Ascending aorta (tissue), 2 donors: Measurements from ENCODE around the gene NAA50. TPM values are rescaled to one million over a fixed set of nuclear protein-coding genes. Genes with fewer than 3 reads are reported as not detected.

Source experiments
- DNase-seq, 2 donors: peaks; one replicate each; pipeline ENCODE4 v3.0.0-alpha.2; 2019; ENCODE audit warnings: low spot score in 2 of 2
- H3K27ac ChIP-seq, 2 donors: fragments of 200-600 bp; sonication (generic); one replicate each; pipeline ENCODE4 v1.5.1; 2016 to 2017; ENCODE audit warnings: mild to moderate bottlenecking in 1 of 2
- H3K27me3 ChIP-seq: fragments of 200-600 bp; sonication (generic); one replicate; pipeline ENCODE4 v1.5.1; 2017
- H3K36me3 ChIP-seq, 2 donors: fragments of 200-600 bp; sonication (generic); one replicate each; pipeline ENCODE4 v1.5.1; 2016
- H3K4me1 ChIP-seq, 2 donors: fragments of 200-600 bp; sonication (generic); one replicate each; pipeline ENCODE4 v1.5.1; 2016 to 2017; ENCODE audit warnings: mild to moderate bottlenecking in 1 of 2
- H3K4me3 ChIP-seq, 2 donors: fragments of 200-600 bp; sonication (generic); one replicate each; pipeline ENCODE4 v1.5.1; 2016 to 2017; ENCODE audit warnings: mild to moderate bottlenecking in 1 of 2
- H3K9me3 ChIP-seq, 2 donors: fragments of 200-600 bp; sonication (generic); one replicate each; pipeline ENCODE4 v1.5.1; 2016
- intact Hi-C: fragments of 100-400 bp; cut with DNase I; formaldehyde crosslinking; loops from one replicate; pipeline ENCODE4 v1.15.1; 2023
- total RNA-seq: library from RNA; depleted of rRNA; stranded (reverse); fragments of >200 nt; gene quantifications from one replicate; pipeline ENCODE4 v1.1.0, GENCODE V29; 2016
- TF ChIP-seq, protein P1 (sequence below), 3 experiments: fragments of 200-600 bp in 2 of 3; fragments of 450-650 bp in 1 of 3; sonication (generic) in 2 of 3; IDR thresholded peaks; one replicate each; pipeline ENCODE4 v1.5.1; 2016 to 2019; ENCODE audit warnings: antibody characterized with exemption in 3 of 3, mild to moderate bottlenecking in 1 of 3, moderate library complexity in 1 of 3

The NAA50 gene
- total RNA-seq, 1 donor from 2014 or later: 56.0 TPM

DNA sequence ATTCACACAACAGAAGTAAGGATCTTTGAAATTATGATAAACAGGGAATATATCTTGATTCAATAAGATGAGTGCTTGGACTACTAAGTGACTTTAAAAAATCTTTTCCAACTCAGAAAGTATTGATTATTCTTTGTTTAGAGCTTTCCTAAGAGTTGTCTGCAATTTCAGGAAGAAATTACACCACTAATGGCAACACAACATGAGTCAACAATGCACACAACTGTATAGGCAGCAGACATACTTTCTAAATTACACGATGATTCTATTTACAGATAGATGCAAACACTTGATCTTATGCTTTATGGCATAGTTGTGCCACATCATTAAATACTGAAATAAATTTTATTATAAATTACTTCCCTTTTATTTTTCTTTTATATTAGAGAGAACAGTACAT lies 4.4 kb downstream of the NAA50 start:
- Histone ChIP-seq H3K27ac (no peak overlapping the region), H3K4me3 (no peak overlapping the region), H3K4me1 (peaks cover 6 to 18% of the 10 kb centered on the region in 2 donors), H3K36me3 (no peaks in the 10 kb centered on the region), H3K9me3 (no peaks in the 10 kb centered on the region), H3K27me3 (no peaks in the 10 kb centered on the region)
- no peak for DNase-seq
- TF ChIP-seq, protein P1, sequence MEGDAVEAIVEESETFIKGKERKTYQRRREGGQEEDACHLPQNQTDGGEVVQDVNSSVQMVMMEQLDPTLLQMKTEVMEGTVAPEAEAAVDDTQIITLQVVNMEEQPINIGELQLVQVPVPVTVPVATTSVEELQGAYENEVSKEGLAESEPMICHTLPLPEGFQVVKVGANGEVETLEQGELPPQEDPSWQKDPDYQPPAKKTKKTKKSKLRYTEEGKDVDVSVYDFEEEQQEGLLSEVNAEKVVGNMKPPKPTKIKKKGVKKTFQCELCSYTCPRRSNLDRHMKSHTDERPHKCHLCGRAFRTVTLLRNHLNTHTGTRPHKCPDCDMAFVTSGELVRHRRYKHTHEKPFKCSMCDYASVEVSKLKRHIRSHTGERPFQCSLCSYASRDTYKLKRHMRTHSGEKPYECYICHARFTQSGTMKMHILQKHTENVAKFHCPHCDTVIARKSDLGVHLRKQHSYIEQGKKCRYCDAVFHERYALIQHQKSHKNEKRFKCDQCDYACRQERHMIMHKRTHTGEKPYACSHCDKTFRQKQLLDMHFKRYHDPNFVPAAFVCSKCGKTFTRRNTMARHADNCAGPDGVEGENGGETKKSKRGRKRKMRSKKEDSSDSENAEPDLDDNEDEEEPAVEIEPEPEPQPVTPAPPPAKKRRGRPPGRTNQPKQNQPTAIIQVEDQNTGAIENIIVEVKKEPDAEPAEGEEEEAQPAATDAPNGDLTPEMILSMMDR (IDR thresholded peaks at IDR 0.05): no peak
- intact Hi-C loops: loop anchor here (10.0 kb wide), 2 partner anchors 413 to 687 kb away; no protein-coding TSS in a partner anchor

DNA sequence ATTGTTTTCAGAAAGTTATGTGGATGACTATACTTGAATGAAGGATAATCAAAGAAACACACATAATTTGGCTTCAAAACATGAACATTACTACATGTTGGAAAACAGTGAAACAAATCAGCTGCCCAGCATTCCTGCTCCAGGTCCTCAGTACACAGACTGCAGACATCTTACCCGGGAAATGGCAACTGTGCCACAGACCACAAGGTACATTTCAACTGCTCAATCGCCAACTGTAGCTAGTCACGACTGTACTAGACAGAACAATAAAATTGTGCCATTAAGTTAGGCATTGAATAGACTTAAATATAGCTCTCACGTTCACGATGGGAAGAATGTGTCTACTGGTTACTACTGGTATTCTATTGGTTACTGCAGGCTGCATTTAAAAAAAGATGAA lies 5.0 kb downstream of the NAA50 start:
- no peaks in the 10 kb centered on the region for H3K27me3 ChIP-seq
- peaks cover 6 to 19% of the 10 kb centered on the region in 2 donors for H3K4me1 ChIP-seq
- H3K4me3 ChIP-seq: no peak overlapping the region
- intact Hi-C loops: loop anchor here (10.0 kb wide), 2 partner anchors 414 to 686 kb away; no protein-coding TSS in a partner anchor
- H3K27ac ChIP-seq: no peak overlapping the region
- TF ChIP-seq, protein P1 (IDR thresholded peaks at IDR 0.05): no peak
- H3K36me3 ChIP-seq: no peaks in the 10 kb centered on the region
- no peak for DNase-seq
- no peaks in the 10 kb centered on the region for H3K9me3 ChIP-seq

DNA sequence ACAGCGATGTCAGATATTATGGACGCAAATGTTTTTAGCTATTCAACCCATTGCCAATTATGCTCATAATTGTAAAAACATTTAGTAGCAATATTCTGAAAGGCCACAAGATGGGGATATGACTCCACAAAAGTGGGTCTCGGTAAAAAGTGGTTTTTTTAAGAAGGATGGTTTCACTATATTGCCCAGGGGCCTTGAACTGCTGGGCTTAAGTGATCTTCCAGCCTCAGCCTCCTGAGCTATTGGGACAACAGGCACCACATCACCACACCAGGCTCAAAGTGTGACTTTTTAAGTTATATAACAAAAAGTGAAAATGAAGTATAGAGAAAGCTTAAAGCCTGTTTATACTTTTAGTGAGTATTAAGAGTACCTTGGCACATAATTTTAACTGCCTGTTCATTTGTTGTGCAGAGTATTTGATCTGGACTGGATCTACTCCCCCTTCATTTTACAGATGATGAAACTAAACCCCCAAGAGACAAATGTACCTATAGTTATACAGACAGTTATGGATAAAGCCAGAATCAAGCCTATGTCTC lies 9.4 kb downstream of the NAA50 start:
- Histone ChIP-seq H3K9me3 (no peaks in the 10 kb centered on the region), H3K27me3 (no peaks in the 10 kb centered on the region), H3K27ac (no peak overlapping the region), H3K4me1 (peaks cover 0 to 5% of the 10 kb centered on the region in 2 donors), H3K4me3 (no peak overlapping the region), H3K36me3 (no peaks in the 10 kb centered on the region)
- intact Hi-C loops: loop anchor here (5.0 to 10.0 kb wide), 3 partner anchors 61 to 178 kb away; partner anchors contain the start of gene GRAMD1C
- DNase-seq: no peak
- TF ChIP-seq, protein P1 (IDR thresholded peaks at IDR 0.05): peak; percentile 56 to 70 (median 69)

DNA sequence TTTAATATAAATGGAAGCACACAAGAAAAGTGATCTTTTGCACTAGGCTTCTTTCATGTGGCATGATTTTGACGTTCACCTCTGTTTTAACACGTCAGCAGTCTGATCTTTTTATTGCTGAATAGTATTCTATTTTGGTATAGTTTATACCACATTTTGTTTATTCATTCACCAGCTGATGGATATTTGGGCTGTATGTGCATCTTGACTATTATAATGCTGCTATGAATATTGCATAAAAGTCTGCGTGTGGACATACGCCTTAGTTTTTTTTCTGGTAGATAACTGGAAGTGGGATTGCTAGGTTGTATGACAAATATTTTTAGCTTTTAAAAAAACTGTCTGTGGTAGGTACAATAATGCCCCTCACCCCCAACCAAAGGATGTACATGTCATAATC lies 14.4 kb downstream of the NAA50 start:
- DNase-seq: no peak
- Histone ChIP-seq H3K27me3 (no peaks in the 10 kb centered on the region), H3K4me1 (peaks cover 0 to 1% of the 10 kb centered on the region in 2 donors), H3K9me3 (no peaks in the 10 kb centered on the region), H3K27ac (no peak overlapping the region), H3K4me3 (no peak overlapping the region), H3K36me3 (peaks cover 0 to 4% of the 10 kb centered on the region in 2 donors)
- intact Hi-C loops: loop anchor here (10.0 kb wide), 1 partner anchor 183 kb away; no protein-coding TSS in a partner anchor
- TF ChIP-seq, protein P1 (IDR thresholded peaks at IDR 0.05): no peak

DNA sequence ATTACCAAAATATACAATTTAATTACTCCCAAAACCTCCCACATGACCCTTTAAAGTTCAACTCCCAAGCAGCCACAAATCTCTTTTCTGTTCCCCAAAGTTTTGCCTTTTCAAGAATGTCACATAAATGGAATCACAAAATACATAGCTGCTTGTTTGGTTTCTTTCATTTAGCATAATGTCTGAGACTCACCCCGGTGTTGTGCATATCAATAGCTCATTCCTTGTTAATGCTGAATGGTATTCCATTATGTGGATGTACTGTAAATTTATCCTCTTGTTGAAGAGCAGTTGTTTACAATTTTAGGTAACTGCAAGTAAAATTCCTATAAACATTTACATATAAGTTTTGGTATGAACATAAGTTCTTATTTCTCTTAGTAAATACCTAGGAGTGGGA lies 15.5 kb downstream of the NAA50 start:
- intact Hi-C loops: loop anchor here (10.0 kb wide), 1 partner anchor 184 kb away; no protein-coding TSS in a partner anchor
- H3K27ac ChIP-seq: no peak overlapping the region

More for the DNA sequence above, 15.5 kb downstream of the NAA50 start:
- Histone ChIP-seq H3K4me3 (no peak overlapping the region), H3K9me3 (no peaks in the 10 kb centered on the region), H3K4me1 (no peaks in the 10 kb centered on the region), H3K27me3 (no peaks in the 10 kb centered on the region), H3K36me3 (peaks cover 0 to 4% of the 10 kb centered on the region in 2 donors)
- DNase-seq: no peak
- TF ChIP-seq, protein P1 (IDR thresholded peaks at IDR 0.05): no peak
